Activated T-helper 9 cell treated with anti-CD3 and anti-CD28 coated beads, Interleukin-2, amount 50 U/mL, for 16 hours (primary cell): ENCODE results near the gene THAP12.

Experiments used
- DNase-seq: peaks from one replicate; pipeline ENCODE4 v3.0.0-alpha.2; 2020; ENCODE audit warnings: low read depth

Gene THAP12

DNA sequence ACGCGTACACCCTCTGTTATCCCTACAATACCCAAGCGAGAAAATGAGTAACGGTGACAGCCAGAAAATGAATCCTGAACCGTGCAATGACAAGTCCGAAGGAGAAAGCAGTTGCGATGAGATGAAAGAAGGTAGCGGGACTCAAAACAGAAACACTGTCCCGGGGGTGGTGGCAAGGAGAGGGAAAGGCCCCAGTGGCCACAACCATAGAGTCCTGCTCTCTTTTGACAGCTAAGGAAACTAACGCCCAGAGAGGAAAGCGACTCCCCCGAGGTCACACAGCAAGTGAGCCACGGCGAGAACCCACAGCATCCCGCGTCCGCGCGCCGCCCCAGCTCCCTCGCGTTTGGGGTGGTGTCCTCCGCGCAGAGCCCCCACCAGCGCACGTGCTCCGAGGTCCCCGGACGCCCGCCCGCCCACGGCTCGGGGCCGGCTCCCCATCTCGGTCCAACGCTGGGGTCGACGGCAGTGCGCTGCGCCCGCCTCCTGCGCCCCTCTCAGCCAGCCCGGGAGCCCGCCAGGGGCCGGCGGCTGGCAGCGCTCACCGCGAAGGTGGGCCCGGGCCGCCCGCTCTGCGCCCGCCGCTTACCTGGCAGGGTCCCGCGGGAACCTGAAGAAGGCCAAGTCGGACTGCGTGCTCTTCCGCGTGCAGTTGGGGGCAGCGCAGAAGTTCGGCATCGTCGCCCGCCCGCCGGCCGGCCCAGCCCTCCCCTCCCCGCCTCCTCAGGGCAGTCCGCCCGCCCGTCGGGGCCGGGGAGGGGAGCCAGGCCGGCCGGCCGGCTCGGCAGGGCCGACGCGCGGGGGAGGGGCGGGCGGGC lies 564 bp downstream of the THAP12 start:
- DNase-seq, result peak; percentile 43

DNA sequence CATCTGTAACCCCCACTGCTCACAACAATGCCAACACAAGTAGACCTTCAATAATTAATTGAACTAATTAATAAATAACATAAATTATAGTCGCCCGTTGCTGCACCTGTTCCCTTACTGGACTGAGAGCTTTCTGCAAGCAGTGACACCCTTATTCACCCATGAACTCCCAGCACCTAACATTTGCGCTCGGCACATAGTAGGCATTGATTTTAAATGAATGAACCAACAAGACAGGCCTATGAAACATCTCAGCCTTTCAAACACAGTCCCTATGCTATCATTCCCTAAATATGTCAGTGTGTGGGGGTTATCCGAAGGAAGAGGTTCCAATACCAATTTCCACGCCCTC lies 1.1 kb downstream of the THAP12 start:
- DNase-seq, result no peak

DNA sequence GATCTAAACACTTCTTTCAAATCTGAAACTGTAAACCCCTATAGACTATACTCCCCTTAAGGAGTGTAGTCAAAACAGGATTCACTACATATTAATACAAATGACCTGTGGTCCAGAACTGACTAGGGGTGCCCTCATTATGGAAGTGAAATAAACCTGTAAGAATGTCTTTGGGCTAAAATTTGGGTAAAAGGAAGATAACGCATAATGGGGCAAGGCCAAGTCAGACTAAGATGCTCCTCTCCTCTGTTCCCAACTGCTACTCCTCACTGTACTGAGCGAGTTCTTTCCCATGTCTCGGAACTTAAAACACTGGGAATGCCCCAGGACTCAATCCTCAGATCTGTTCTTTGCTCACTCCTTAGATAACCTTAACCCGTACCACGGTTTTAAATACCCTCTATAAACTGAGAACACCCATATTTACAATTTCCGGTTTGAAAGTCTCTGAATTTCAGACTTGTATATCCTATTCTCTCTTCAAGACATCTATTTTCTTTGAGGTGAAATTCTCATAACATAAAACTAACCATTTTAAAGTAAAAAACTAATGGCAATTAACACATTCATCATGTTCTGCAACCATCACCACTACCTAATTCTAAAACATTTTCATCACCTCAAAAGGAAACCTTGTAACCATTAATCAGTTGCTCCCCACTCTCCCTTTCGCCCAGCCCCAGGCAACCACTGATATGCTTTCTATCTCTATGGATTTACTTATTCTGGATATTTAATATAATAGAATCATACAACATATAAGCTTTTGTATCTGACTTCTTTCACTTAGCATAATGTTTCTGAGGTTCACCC lies 4.0 kb downstream of the THAP12 start:
- DNase-seq, result no peak

DNA sequence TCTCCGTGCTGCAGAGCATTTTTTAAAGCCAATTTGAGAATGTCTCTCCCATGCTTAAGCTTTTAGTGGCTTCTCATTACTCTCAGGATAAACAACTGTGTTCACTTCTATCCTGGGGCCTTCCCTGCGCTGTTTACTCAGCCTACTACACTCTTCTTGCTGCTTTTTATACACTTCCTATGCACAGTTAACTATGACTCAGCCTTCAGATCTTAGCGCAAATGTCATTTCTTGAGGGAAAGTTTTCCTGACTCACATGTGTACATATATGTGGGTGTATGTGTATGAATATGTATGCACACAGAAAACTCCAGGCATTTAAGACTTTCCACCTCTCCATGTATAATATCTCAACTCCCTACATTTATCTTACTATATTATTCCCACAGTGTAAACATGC lies 9.8 kb downstream of the THAP12 start:
- no peak for DNase-seq

GRCh38 chr11:76369406-76369805 lies 11.5 kb downstream of the THAP12 start:
- no peak for DNase-seq

DNA sequence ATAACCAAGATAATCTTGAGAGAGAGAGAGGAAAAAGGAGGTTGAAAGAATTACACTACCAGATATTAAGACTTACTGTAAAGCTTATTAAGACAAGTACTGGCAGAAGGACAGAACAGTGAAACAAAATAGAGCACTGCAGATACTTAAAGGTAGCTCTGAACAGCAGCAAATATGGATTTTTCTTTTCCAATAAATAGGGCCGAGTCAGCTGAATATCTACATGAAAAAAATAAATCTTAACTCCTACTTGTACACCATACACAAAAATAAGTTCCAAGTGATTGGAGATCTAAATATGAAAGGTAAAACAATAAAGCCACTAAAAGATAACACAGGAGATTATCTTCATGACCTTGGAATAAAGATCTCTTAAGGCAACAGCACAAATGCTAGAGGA lies 12.4 kb downstream of the THAP12 start:
- DNase-seq, result no peak

DNA sequence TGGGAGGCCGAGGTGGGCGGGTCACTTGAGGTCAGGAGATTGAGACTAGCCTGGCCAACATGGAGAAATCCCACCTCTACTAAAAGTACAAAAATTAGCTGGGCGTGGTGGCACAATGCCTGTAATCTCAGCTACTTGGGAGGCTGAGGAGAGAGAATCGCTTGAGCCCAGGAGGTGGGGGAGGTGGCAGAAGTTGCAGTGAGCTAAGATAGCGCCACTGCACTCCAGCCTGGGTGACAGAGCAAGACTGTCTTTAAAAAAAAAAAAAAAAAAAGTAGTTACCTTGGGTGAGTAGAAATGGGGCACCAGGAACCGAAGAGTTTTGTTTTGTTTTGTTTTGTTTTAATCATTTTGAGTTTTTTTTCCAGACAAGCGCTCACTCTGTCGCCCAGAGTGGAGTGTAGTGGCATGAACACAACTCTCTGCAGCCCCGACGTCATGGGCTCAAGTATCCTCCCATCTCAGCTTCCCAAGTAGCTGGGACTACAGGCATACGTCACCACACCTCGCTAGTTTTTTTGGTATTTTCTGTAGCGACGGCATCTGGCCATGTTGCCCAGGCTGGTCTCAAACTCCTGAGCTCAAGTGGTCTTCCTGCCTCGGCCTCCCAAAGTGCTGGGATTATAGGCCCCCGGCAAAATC lies 15.8 kb downstream of the THAP12 start:
- DNase-seq, result no peak

- no peak for DNase-seq
These were observed 18.2 kb downstream of the THAP12 start for GRCh38 chr11:76362716-76363115.

- DNase-seq, result no peak
These were observed 19.2 kb downstream of the THAP12 start for GRCh38 chr11:76361776-76362175.

DNA sequence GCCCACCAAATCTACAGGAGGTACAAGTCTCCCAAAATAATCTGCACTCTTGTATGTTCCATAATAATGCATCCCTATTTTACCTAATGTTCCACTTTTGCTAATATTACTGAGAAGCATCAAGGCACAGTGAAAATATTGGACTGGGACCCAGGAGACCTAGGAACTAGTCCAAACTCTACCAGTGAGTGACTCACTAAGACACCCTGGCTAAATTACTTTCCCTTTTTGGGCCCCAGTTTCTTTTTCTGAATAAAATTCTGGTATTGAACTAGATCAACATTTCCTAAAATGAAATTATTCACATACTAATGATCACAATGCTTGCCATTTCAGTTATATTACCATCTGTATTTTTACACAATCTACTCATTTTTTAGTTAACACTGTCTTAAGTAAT lies 19.6 kb downstream of the THAP12 start:
- DNase-seq, result no peak

- no peak for DNase-seq
These were observed 25.8 kb downstream of the THAP12 start for GRCh38 chr11:76355172-76355571.

- no peak for DNase-seq
These were observed 32.6 kb downstream of the THAP12 start for GRCh38 chr11:76348348-76348747.

DNA sequence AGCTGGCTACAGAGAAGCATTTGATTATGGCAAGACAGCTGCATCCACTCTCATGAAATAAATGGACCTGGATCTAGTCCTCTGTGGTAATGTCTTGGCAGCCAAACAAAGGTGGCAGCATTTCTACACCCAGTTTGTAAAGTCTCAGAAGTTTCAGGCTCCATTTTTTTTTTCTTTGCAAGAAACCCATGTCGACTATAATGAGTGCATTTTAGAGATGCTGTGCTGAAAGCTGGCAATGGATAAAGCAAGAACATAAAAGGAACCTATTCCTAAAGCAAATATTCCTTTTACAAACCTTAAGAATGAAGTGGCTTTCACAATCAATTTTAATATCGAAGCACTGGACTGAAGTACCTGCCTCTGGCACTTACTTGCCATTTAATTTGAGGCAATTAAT lies 33.5 kb downstream of the THAP12 start:
- DNase-seq, result no peak

DNA sequence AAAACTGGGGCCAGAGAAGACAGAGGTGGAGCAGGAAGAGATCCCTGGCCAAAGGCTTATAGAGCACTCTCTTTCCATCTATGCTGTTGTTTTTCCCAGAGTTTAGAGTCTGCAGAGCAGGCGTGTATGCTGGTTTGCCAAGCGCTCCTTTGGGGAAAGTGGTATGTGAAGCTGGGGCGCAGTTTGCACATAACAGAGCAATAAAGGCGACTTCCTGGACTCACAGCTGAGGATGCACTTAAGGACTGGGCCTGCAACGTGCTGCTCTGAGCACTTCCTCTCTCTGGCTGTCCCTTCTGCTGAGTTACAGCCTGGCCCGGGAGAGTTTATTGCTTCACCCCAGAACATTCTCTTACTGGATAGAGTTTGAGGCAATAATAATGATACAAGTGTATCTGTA lies 41.7 kb downstream of the THAP12 start:
- no peak for DNase-seq

- no peak for DNase-seq
These were observed 43.0 kb downstream of the THAP12 start for GRCh38 chr11:76337923-76338322.

DNA sequence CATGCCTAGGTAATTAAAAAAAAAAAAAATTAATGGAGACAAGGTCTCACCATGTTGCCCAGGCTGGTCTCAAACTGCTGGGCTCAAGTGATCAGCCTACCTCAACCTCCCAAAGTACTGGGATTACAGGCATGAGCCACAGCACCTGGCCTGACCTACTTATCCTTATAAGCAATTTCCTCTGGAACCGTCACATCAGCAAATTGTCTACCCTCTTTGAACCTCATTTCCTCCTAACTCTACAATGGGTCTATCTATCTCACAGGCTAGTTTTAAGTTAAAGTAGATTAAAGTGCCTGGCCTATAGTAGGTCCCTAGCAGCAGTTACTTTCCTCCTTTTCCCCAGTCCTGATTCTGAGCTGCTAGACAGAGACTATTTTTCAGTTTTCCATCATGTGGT lies 43.5 kb downstream of the THAP12 start:
- no peak for DNase-seq

- DNase-seq, result no peak
These were observed 44.3 kb downstream of the THAP12 start for GRCh38 chr11:76336597-76336996.

DNA sequence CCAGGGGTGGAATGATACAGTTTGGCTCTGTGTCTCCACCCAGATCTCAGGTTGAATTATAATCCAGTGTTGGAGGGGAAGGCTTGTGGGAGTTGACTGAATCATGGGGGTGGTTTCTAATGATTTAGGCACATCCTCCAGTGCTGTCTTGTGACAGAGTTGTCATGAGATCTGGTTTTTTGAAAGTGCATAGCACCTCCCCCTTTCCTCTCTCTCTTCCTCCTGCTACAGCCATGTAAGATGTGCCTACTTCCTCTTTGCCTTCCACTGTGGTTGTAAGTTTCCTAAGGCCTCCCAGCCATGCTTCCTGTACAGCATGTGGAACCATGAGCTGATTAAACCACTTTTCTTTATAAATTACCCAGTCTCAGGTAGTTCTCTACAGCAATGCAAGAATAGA lies 45.1 kb downstream of the THAP12 start:
- no peak for DNase-seq

GRCh38 chr11:76334826-76335389 lies 46.0 kb downstream of the THAP12 start:
- no peak for DNase-seq

GRCh38 chr11:76330651-76331050 lies 50.3 kb downstream of the THAP12 start:
- DNase-seq, result no peak

- DNase-seq, result no peak
These were observed 50.9 kb downstream of the THAP12 start for GRCh38 chr11:76329983-76330382.

DNA sequence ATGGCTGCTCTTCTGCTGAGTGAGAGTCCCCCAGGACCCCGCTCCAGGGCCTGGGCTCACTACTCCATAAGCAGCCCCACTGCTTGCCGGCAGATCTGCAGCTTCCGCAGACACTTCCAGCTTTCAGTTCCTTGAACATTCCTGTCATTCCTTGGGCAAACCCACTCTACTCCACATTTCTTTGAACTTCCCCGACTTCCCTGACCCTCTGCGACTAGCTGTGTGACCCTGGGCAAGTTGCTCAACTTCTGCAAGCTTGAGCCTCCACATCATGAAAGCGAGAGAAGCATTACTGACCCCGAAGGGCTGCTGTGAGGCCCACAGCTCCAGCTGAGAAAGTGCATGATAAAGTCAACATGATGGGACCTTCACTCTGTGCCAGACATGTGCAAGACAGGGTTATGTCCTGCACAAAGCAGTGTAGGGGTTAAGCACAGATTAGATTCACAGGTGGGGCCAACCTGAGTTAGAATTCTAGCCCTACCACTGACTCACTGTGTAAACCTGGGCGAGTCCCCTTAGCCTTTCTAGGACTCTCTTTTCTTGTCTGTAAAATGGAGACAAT lies 51.8 kb downstream of the THAP12 start:
- DNase-seq, result no peak
